A549 (cell line): ENCODE results near the gene HLCS.

Experiments used
- BHLHE40 ChIP-seq: IDR thresholded peaks from 2 replicates; pipeline ENCODE4 v1.6.1; 2012; ENCODE audit warnings: low read depth, low read length, inconsistent platforms
- CBX8 ChIP-seq: fragments of 200-600 bp; sonication (generic); IDR thresholded peaks from 2 replicates; pipeline ENCODE4 v1.6.1; 2016
- EP300 ChIP-seq, 2 experiments: fragments of >200 bp; sonication (Bioruptor Twin); formaldehyde crosslinking; IDR thresholded peaks; 2 replicates in 1 of 2; 3 replicates in 1 of 2; pipeline ENCODE4 v1.6.1; 2016 to 2017
- HDAC2 ChIP-seq: fragments of 200-600 bp; sonication (generic); IDR thresholded peaks from 2 replicates; pipeline ENCODE4 v1.6.1; 2016
- KDM1A ChIP-seq: fragments of 200-600 bp; sonication (generic); IDR thresholded peaks from 2 replicates; pipeline ENCODE4 v1.6.1; 2016; ENCODE audit warnings: low read depth, mild to moderate bottlenecking
- KDM5A ChIP-seq: fragments of 200-600 bp; sonication (generic); IDR thresholded peaks from 2 replicates; pipeline ENCODE4 v1.6.1; 2016; ENCODE audit warnings: antibody characterized with exemption, mild to moderate bottlenecking
- POLR2A ChIP-seq: IDR thresholded peaks from 2 replicates; pipeline ENCODE4 v1.6.1; 2012; ENCODE audit warnings: mild to moderate bottlenecking, low read length
- POLR2AphosphoS2 ChIP-seq: conservative IDR thresholded peaks from 2 replicates; pipeline ENCODE4 v1.6.1; 2012; ENCODE audit warnings: low read length, improper control_type of control experiment, inconsistent platforms
- RCOR1 ChIP-seq: fragments of 150-350 bp; IDR thresholded peaks from 2 replicates; pipeline ENCODE4 v1.6.1; 2014; ENCODE audit warnings: antibody characterized with exemption, low read length, low read depth
- RFX5 ChIP-seq: fragments of 450-650 bp; IDR thresholded peaks from 2 replicates; pipeline ENCODE4 v1.7.1; 2014; ENCODE audit warnings: antibody characterized with exemption, mild to moderate bottlenecking, moderate library complexity
- SMC3 ChIP-seq: fragments of >200 bp; sonication (Bioruptor Twin); formaldehyde crosslinking; IDR thresholded peaks from 3 replicates; pipeline ENCODE4 v1.6.1; 2018; ENCODE audit warnings: inconsistent platforms
- ZC3H11A ChIP-seq: fragments of 450-650 bp; IDR thresholded peaks from 2 replicates; pipeline ENCODE4 v1.6.1; 2014; ENCODE audit warnings: antibody characterized with exemption, mild to moderate bottlenecking
- ZNF302 ChIP-seq: fragments of 250-450 bp; sonication (Bioruptor Pico); IDR thresholded peaks from 2 replicates; pipeline ENCODE4 v1.9.0; 2021; ENCODE audit warnings: inconsistent platforms, mild to moderate bottlenecking, moderate library complexity
- TF ChIP-seq, protein P1 (sequence below): fragments of >200 bp; sonication (Bioruptor Twin); formaldehyde crosslinking; IDR thresholded peaks from 3 replicates; pipeline ENCODE4 v1.5.1; 2016

GRCh38 chr21:37001441-37001840, 35.0 kb upstream of the HLCS start:
- TF ChIP-seq, protein P1, sequence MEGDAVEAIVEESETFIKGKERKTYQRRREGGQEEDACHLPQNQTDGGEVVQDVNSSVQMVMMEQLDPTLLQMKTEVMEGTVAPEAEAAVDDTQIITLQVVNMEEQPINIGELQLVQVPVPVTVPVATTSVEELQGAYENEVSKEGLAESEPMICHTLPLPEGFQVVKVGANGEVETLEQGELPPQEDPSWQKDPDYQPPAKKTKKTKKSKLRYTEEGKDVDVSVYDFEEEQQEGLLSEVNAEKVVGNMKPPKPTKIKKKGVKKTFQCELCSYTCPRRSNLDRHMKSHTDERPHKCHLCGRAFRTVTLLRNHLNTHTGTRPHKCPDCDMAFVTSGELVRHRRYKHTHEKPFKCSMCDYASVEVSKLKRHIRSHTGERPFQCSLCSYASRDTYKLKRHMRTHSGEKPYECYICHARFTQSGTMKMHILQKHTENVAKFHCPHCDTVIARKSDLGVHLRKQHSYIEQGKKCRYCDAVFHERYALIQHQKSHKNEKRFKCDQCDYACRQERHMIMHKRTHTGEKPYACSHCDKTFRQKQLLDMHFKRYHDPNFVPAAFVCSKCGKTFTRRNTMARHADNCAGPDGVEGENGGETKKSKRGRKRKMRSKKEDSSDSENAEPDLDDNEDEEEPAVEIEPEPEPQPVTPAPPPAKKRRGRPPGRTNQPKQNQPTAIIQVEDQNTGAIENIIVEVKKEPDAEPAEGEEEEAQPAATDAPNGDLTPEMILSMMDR, result no peak
- TF ChIP-seq KDM5A (no peak), POLR2AphosphoS2 (no peak), RFX5 (no peak), HDAC2 (no peak), EP300 (IDR thresholded peaks at IDR 0.05) (no peak), BHLHE40 (no peak), CBX8 (no peak), POLR2A (no peak), KDM1A (no peak), SMC3 (no peak), ZNF302 (CRISPR knock-in tag) (no peak), RCOR1 (no peak), ZC3H11A (no peak)
